ENCODE measurements around the gene RCVRN.

GRCh38 chr17:9859781-9860180, 45.3 kb downstream of the RCVRN start:
- TF ChIP-seq, protein P1, sequence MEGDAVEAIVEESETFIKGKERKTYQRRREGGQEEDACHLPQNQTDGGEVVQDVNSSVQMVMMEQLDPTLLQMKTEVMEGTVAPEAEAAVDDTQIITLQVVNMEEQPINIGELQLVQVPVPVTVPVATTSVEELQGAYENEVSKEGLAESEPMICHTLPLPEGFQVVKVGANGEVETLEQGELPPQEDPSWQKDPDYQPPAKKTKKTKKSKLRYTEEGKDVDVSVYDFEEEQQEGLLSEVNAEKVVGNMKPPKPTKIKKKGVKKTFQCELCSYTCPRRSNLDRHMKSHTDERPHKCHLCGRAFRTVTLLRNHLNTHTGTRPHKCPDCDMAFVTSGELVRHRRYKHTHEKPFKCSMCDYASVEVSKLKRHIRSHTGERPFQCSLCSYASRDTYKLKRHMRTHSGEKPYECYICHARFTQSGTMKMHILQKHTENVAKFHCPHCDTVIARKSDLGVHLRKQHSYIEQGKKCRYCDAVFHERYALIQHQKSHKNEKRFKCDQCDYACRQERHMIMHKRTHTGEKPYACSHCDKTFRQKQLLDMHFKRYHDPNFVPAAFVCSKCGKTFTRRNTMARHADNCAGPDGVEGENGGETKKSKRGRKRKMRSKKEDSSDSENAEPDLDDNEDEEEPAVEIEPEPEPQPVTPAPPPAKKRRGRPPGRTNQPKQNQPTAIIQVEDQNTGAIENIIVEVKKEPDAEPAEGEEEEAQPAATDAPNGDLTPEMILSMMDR (IDR thresholded peaks at IDR 0.05), result no peak
- no peak for TF ChIP-seq EP300 (IDR thresholded peaks at IDR 0.05)
- TF ChIP-seq POLR2A (IDR thresholded peaks at IDR 0.05), result no peak
- TF ChIP-seq POLR2AphosphoS5 (IDR thresholded peaks at IDR 0.05), result no peak

Data from upper lobe of left lung (tissue), 4 donors.